22Rv1 (cell line): ENCODE results near the gene TFAP2A.

Experiments
- H3K27ac ChIP-seq: fragments of 450-650 bp; 2 replicates; pipeline ENCODE4 v1.5.1; 2017
- ZFX ChIP-seq: fragments of 450-650 bp; IDR thresholded peaks from 2 replicates; pipeline ENCODE4 v1.6.1; 2017; ENCODE audit warnings: antibody characterized with exemption, borderline replicate concordance
- TF ChIP-seq, protein P1 (sequence below): fragments of 450-650 bp; IDR thresholded peaks from 2 replicates; pipeline ENCODE4 v1.5.1; 2017; ENCODE audit warnings: mild to moderate bottlenecking

Gene TFAP2A

DNA sequence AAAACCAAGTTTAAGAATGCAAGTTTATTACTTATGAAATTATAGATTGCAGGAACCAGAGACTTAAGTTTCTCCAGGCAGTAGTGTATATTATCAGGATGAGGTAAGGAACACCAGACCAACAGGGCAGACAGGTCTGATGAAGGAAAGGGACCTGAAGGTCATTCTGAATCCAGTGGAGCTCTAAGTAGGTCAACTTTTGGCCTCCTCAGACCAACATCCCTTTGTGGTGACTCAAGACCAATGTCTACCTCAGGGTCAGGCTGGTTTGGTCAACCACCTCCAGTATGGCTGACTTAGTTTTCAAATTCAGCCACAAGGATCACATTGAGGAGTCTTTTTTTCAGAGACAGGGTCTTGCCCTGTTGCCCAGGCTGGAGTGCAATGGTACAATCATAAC lies 38.7 kb upstream of the TFAP2A start:
- TF ChIP-seq ZFX, result no peak
- TF ChIP-seq, protein P1, sequence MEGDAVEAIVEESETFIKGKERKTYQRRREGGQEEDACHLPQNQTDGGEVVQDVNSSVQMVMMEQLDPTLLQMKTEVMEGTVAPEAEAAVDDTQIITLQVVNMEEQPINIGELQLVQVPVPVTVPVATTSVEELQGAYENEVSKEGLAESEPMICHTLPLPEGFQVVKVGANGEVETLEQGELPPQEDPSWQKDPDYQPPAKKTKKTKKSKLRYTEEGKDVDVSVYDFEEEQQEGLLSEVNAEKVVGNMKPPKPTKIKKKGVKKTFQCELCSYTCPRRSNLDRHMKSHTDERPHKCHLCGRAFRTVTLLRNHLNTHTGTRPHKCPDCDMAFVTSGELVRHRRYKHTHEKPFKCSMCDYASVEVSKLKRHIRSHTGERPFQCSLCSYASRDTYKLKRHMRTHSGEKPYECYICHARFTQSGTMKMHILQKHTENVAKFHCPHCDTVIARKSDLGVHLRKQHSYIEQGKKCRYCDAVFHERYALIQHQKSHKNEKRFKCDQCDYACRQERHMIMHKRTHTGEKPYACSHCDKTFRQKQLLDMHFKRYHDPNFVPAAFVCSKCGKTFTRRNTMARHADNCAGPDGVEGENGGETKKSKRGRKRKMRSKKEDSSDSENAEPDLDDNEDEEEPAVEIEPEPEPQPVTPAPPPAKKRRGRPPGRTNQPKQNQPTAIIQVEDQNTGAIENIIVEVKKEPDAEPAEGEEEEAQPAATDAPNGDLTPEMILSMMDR, result no peak
- H3K27ac ChIP-seq, result no peak overlapping the region

DNA sequence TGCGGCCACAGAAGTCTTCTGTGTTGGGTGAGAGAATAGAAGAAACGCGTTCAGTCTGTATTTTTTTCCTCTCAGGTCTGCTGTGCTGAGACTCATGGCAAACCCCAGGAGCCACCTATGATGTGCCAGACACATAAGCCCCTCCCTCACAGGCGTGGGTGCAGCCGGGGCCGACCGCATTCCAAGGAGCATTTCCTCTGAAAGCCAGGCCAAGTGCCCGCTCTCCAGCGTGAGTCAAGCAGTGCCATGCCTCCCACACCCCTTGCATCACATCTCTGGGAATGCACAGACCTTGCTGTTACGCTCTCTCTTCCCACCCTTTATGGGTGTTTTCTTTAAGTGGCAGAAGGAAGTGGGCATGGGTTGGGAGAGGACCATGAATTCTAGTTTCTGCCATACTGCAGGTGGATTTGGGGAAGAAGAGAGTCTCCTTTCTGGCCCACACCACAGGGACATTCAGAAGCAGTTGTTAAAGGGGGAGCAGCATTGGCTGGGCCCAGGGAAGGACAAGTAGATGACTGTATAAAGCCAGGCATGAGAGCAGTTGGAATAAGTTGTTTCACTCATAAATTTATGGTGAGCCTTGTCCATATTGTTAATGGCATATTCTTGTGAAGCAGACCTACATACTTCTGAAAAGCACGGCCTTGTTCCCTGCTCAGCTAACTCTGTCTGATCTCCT lies 37.1 kb upstream of the TFAP2A start:
- no peak for TF ChIP-seq ZFX
- TF ChIP-seq, protein P1, result no peak

DNA sequence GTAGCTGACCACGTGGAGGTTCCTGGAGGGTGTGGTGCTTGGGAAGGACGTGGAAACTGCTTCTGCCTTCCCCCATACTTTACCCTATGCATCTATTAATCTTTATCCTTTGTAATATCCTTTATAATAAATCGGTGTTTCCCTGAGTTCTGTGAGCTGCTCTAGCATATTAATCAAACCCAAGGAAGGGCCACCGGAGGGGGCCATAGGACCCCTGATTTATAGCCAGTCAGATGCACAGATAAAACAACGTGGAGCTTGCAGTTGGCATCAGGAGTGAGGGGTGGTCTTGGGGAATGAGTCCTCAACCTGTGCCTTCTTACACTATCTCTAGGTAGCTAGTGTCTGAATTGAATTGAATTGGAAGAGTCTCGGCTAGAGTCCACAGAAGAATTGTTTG lies 36.5 kb upstream of the TFAP2A start:
- no peak overlapping the region for H3K27ac ChIP-seq
- TF ChIP-seq, protein P1, result no peak
- no peak for TF ChIP-seq ZFX

More for the DNA sequence above, 37.1 kb upstream of the TFAP2A start:
- no peak overlapping the region for H3K27ac ChIP-seq

DNA sequence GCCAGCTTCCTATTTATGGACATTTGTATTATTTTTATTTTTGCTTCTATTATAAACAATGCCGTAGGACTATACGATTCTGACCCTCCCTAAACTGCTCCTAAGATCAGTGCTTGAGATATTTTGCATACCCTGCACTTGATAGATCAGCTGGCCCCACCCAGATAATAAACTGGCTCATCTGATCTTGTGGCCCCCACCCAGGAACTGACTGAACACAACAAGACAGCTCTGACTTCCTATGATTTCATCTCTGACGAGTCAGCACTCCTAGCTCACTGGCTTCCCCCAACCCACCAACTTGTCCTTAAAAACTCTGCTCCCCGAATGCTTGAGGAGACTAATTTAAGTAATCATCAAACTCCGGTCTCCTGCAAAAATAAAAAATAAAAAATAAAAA lies 34.9 kb upstream of the TFAP2A start:
- H3K27ac ChIP-seq, result no peak overlapping the region
- no peak for TF ChIP-seq ZFX
- TF ChIP-seq, protein P1, result no peak

DNA sequence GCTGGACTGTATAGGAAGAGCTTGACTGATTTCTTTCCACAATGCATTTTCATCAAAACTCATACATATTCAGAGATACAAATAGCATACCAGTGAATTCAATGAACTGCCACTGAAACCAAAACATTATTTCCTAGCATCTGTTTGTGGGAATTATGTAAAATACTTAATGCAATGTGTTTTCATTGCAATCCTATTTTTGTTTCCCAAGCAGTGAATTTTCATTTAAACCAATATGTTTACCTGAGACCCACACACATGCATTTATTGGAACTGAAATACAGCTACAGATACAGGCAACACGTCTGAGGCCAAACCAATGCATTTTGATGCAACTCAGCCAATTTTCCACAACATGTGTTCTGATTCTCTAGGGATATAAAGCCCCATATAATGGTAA lies 33.2 kb upstream of the TFAP2A start:
- H3K27ac ChIP-seq, result no peak overlapping the region
- no peak for TF ChIP-seq ZFX

DNA sequence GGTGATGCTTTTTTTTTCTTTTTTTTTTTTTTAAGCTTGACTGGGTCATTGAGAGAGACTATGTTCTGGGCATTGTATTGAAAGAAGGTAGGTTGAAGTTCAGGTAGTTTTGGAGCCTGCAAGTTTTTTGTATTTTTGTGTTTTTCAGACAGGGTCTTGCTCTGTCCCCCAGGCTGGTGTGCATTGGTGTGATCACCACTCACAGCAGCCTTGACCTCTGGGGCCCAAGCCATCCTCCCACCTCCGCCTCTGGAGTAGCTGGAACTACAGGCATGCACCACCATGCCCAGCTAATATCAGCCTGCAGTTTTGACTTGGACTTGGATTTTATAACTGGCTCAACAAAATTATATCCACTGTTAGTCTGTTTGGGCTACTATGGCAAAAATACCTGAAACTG lies 31.7 kb upstream of the TFAP2A start:
- TF ChIP-seq, protein P1, result no peak
- TF ChIP-seq ZFX, result no peak

DNA sequence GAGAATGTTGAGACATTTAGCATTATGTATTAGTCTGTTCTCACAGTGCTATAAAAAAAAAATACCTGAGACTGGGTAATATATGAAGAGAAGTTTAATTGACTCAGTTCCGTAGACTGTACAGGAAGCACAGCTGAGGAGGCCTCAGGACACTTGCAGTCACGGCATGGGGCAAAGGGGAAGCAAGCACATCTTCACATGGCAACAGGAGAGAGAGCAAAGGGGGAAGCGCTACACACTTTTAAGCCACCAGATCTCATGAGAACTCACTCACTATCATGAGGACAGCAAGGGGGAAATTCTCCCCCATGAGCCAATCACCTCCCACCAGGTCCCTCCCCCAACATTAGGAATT lies 26.8 kb upstream of the TFAP2A start:
- no peak overlapping the region for H3K27ac ChIP-seq
- TF ChIP-seq ZFX, result no peak
- TF ChIP-seq, protein P1, result no peak

More for the DNA sequence above, 31.7 kb upstream of the TFAP2A start:
- no peak overlapping the region for H3K27ac ChIP-seq
